ENCODE measurements around the gene AP2A1. TPM values are rescaled to one million over a fixed set of nuclear protein-coding genes. Genes with fewer than 3 reads are reported as not detected.
A peak's percentile ranks its signal among the peaks of the same experiment; 100 is the strongest.

Gene AP2A1
- total RNA-seq, 6 donors from 2014 or later = 46.0 to 113 (median 77.6) TPM

DNA sequence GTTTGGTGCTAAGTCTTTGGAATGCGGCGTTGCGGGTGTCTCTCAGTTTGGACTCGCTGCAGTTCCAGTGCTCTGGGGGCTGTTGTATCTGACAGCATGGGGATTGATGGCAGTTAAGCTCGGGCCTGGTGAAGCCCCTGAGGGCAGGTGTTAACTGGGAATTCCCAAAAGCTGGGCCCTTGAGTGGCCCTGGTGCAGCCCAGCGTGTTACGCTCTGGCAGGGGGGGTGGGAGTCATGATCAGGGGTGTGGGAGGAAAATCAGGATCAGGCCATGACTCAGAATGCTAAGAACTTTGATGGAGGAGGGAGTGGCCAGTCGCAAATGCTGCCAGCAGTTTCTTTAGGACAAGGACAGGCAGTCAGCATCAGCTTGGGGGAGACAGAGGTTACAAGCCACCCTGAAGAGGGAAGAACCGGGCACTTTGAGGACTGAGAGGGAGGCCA lies 19.6 kb downstream of the AP2A1 start:
- Histone ChIP-seq H3K4me1 (peaks cover 0 to 7% (median 2%) of the 10 kb centered on the region in 4 donors), H3K27me3 (no peaks in the 10 kb centered on the region), H3K27ac (peak overlapping the region in 1 of 4 donors; percentile 22), H3K9me3 (no peaks in the 10 kb centered on the region), H3K4me3 (no peak overlapping the region), H3K36me3 (peaks cover 12 to 90% (median 53%) of the 10 kb centered on the region in 4 donors)
- ATAC-seq (ENCODE audit: low FRiP score in 2 of 2) (peak in 1 of 2 donors; percentile 74), DNase-seq (no peak)
- TF ChIP-seq POLR2AphosphoS5 (IDR thresholded peaks at IDR 0.05) (no peak), EP300 (IDR thresholded peaks at IDR 0.05) (no peak), POLR2A (IDR thresholded peaks at IDR 0.05) (no peak), CTCF (IDR thresholded peaks at IDR 0.05) (no peak)
- 76 to 89% methylated on average over 9 of the region's 9 CpGs for WGBS, 2 donors

DNA sequence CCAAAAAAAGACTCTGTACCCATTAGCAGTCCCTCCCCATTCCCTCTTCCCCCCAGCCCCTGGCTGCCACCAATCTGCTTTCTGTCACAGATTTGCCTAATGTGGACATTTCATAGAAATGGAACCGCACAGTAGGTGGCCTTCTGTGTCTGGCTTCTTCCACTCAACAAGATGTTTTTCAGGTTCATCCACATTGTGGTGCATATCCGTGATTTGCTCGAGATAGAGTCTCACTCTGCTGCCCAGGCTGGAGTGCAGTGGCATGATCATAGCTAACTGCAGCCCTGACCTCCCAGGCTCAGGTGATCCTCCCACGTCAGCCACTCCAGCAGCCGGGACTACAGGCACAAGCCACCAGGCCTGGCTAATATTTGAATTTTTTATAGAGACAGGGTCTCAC lies 20.9 kb downstream of the AP2A1 start:
- TF ChIP-seq POLR2A (IDR thresholded peaks at IDR 0.05) (no peak), EP300 (IDR thresholded peaks at IDR 0.05) (no peak), CTCF (IDR thresholded peaks at IDR 0.05) (no peak), POLR2AphosphoS5 (IDR thresholded peaks at IDR 0.05) (no peak)
- Histone ChIP-seq H3K27me3 (no peaks in the 10 kb centered on the region), H3K4me1 (peaks cover 0 to 5% (median 2%) of the 10 kb centered on the region in 4 donors), H3K4me3 (no peak overlapping the region), H3K27ac (no peak overlapping the region), H3K9me3 (no peaks in the 10 kb centered on the region), H3K36me3 (peaks cover 15 to 92% (median 59%) of the 10 kb centered on the region in 4 donors)
- 90 to 91% methylated on average over 4 to 5 of the region's 5 CpGs for WGBS, 2 donors
- ATAC-seq (ENCODE audit: low FRiP score in 2 of 2) (no peak), DNase-seq (no peak)

GRCh38 chr19:49788857-49789256 lies 22.1 kb downstream of the AP2A1 start:
- WGBS, 2 donors = 87 to 91% methylated on average over 7 to 10 of the region's 10 CpGs
- peaks cover 17 to 91% (median 59%) of the 10 kb centered on the region in 4 donors for H3K36me3 ChIP-seq
- no peaks in the 10 kb centered on the region for H3K9me3 ChIP-seq
- no peak for ATAC-seq (ENCODE audit: low FRiP score in 2 of 2)
- H3K4me1 ChIP-seq = peaks cover 0 to 5% (median 2%) of the 10 kb centered on the region in 4 donors
- TF ChIP-seq POLR2AphosphoS5 (IDR thresholded peaks at IDR 0.05) (no peak), EP300 (IDR thresholded peaks at IDR 0.05) (no peak), CTCF (IDR thresholded peaks at IDR 0.05) (no peak), POLR2A (IDR thresholded peaks at IDR 0.05) (no peak)
- H3K27me3 ChIP-seq = no peaks in the 10 kb centered on the region
- no peak overlapping the region for H3K27ac ChIP-seq
- DNase-seq = no peak
- H3K4me3 ChIP-seq = no peak overlapping the region

- H3K36me3 ChIP-seq = peaks cover 24 to 92% (median 65%) of the 10 kb centered on the region in 4 donors
- DNase-seq = no peak
- H3K4me3 ChIP-seq = no peak overlapping the region
- H3K27ac ChIP-seq = peak overlapping the region in 1 of 4 donors; percentile 33
- ATAC-seq (ENCODE audit: low FRiP score in 2 of 2) = peak; percentile 47 to 77
- H3K9me3 ChIP-seq = no peaks in the 10 kb centered on the region
- 70 to 88% methylated on average over 9 of the region's 9 CpGs for WGBS, 2 donors
- TF ChIP-seq POLR2AphosphoS5 (IDR thresholded peaks at IDR 0.05) = no peak
- TF ChIP-seq POLR2A (IDR thresholded peaks at IDR 0.05) = no peak
- no peak for TF ChIP-seq EP300 (IDR thresholded peaks at IDR 0.05)
- no peak for TF ChIP-seq CTCF (IDR thresholded peaks at IDR 0.05)
- peaks cover 0 to 5% (median 2%) of the 10 kb centered on the region in 4 donors for H3K4me1 ChIP-seq
- no peaks in the 10 kb centered on the region for H3K27me3 ChIP-seq
These were observed 24.1 kb downstream of the AP2A1 start for GRCh38 chr19:49790866-49791265.
